Uterine smooth muscle cell (primary cell): ENCODE measurements around the gene RUSF1. TPM values are rescaled to one million over a fixed set of nuclear protein-coding genes. Genes with fewer than 3 reads are reported as not detected.

Source experiments
- total RNA-seq: library from RNA; depleted of rRNA; stranded (reverse); fragments of >200 nt; gene quantifications from 2 replicates; pipeline ENCODE4 v1.2.3, GENCODE V29; 2014

RUSF1 gene
- total RNA-seq = 55.2 and 80.9 TPM in 2 replicates

GRCh38 chr16:31507929-31508705, at the start of gene RUSF1:
TSS of gene RUSF1 (minus strand) at chr16:31508391. CDS start at chr16:31508373, 18 bp downstream.

GRCh38 chr16:31527734-31528274, 19.6 kb upstream of the RUSF1 start, which contains the start of gene AHSP:
TSS of gene AHSP (plus strand) at chr16:31527900. CDS start at chr16:31528140, 240 bp downstream.

GRCh38 chr16:31483081-31483480, 25.1 kb downstream of the RUSF1 start, which contains the start of gene SLC5A2:
TSS of gene SLC5A2 (plus strand) at chr16:31483123. CDS start at chr16:31483137, 14 bp downstream.

GRCh38 chr16:31471875-31472708, 36.1 kb downstream of the RUSF1 start, which contains the start of gene TGFB1I1:
TSS of gene TGFB1I1 (plus strand) at chr16:31472152. CDS start at chr16:31472189, 37 bp downstream.

DNA sequence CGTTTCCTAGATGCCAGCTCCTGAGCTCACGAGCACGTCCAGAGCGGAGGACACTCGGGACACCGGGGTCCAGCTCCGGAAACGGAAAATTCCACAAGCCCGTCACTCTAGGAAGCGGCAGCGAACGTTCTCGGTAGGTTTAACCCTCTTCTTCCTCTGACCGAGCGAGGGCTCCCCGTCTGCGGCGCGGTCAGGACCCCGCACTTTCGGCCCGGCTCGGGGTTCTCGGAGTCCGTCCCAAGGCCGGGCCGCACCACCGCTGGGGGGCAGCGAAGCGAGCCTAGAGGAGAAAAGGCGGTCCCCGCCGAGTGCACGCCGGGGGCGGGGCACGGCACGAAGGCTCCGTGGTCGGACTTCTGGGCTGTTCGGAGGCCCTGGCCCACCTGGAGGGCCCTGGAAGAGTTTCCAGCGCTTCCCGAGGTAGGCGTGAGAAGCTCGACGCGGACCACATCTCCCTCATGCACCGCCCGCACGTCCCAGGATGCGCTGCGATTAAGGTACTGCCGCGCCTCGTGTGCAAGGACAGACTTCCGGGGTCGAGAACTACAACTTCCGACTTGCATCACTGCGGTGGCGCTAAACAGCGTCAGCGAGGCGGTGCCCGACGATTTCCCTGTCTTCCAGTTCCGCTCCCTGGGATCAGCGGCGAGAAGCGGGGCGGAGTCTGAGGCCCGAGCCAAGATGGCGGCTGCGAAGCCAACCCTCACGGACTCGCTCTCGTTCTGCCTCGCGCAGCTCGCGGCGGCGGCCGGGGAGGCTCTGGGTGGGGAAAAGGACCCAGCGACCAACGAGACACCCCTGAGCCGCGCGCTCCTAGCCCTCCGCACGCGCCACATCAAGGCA, 49.1 kb downstream of the RUSF1 start, which contains the start of gene ARMC5:
ARMC5 (plus strand) TSS at position 658 of the 843 bp plus-strand sequence; CDS start at position 682, 24 bp downstream.

Other genes with a start within 250 kb of the RUSF1 start
- 0.11 TPM in 1 of 2 replicates, not detected in the other for gene ITGAM, start 248.4 kb downstream of the RUSF1 start, total RNA-seq
- gene ITGAX, start 153.2 kb downstream of the RUSF1 start, total RNA-seq = 1.2 and 3.4 TPM in 2 replicates
- gene ITGAD, start 115.1 kb downstream of the RUSF1 start, total RNA-seq = not detected in 2 replicates
- not detected in 2 replicates for gene COX6A2, start 80.0 kb downstream of the RUSF1 start, total RNA-seq
- 0.11 and 0.12 TPM in 2 replicates for gene ZNF843, start 65.6 kb downstream of the RUSF1 start, total RNA-seq
- gene ARMC5, start 48.9 kb downstream of the RUSF1 start, total RNA-seq = 7.4 and 7.5 TPM in 2 replicates
- 35.5 and 47.9 TPM in 2 replicates for gene TGFB1I1, start 36.2 kb downstream of the RUSF1 start, total RNA-seq
- under 0.01 TPM in 1 of 2 replicates, not detected in the other for gene SLC5A2, start 25.3 kb downstream of the RUSF1 start, total RNA-seq
- gene AHSP, start 19.5 kb upstream of the RUSF1 start, total RNA-seq = not detected in 2 replicates